Measurements from ENCODE around the gene FMN2. TPM values are rescaled to one million over a fixed set of nuclear protein-coding genes. Genes with fewer than 3 reads are reported as not detected.

The FMN2 gene
- total and polyA plus RNA-seq, 9 donors: 0.60 to 10.1 (median 2.5) TPM

GRCh38 chr1:240343045-240343444 lies 251.4 kb downstream of the FMN2 start:
- H3K27me3 ChIP-seq: no peaks in the 10 kb centered on the region
- 51 to 71% (median 63%) methylated on average over 2 of the region's 2 CpGs for WGBS, 3 donors
- TF ChIP-seq CTCF (IDR thresholded peaks at IDR 0.05) (no peak), POLR2A (IDR thresholded peaks at IDR 0.05) (no peak), EP300 (IDR thresholded peaks at IDR 0.05) (no peak)
- intact Hi-C loops (cut with DNase I): loop anchor here in 1 of 4 donors (10.0 kb wide), 1 partner anchor 272 kb away; the partner anchor contains the start of gene GREM2
- H3K4me1 ChIP-seq (ENCODE audit: insufficient read depth): no peaks in the 10 kb centered on the region
- no peaks in the 10 kb centered on the region for H3K36me3 ChIP-seq
- no peak overlapping the region for H3K4me3 ChIP-seq
- no peak overlapping the region for H3K27ac ChIP-seq
- no peak for DNase-seq
- H3K9me3 ChIP-seq: no peaks in the 10 kb centered on the region

GRCh38 chr1:240343966-240344365 lies 252.3 kb downstream of the FMN2 start:
- TF ChIP-seq POLR2A (IDR thresholded peaks at IDR 0.05) (no peak), EP300 (IDR thresholded peaks at IDR 0.05) (no peak), CTCF (IDR thresholded peaks at IDR 0.05) (no peak)
- no peaks in the 10 kb centered on the region for H3K27me3 ChIP-seq
- intact Hi-C loops (cut with DNase I): loop anchor here in 1 of 4 donors (10.0 kb wide), 1 partner anchor 271 kb away; the partner anchor contains the start of gene GREM2
- H3K4me3 ChIP-seq: no peak overlapping the region
- H3K27ac ChIP-seq: no peak overlapping the region
- DNase-seq: no peak
- H3K9me3 ChIP-seq: no peaks in the 10 kb centered on the region
- no peaks in the 10 kb centered on the region for H3K36me3 ChIP-seq
- no peaks in the 10 kb centered on the region for H3K4me1 ChIP-seq (ENCODE audit: insufficient read depth)

GRCh38 chr1:240344918-240345317 lies 253.2 kb downstream of the FMN2 start:
- no peaks in the 10 kb centered on the region for H3K9me3 ChIP-seq
- TF ChIP-seq EP300 (IDR thresholded peaks at IDR 0.05) (no peak), POLR2A (IDR thresholded peaks at IDR 0.05) (no peak), CTCF (IDR thresholded peaks at IDR 0.05) (no peak)
- H3K27ac ChIP-seq: no peak overlapping the region
- intact Hi-C loops (cut with DNase I): loop anchor here in 1 of 4 donors (10.0 kb wide), 1 partner anchor 270 kb away; the partner anchor contains the start of gene GREM2
- DNase-seq: no peak
- H3K4me3 ChIP-seq: no peak overlapping the region
- no peaks in the 10 kb centered on the region for H3K36me3 ChIP-seq
- H3K4me1 ChIP-seq (ENCODE audit: insufficient read depth): no peaks in the 10 kb centered on the region
- H3K27me3 ChIP-seq: no peaks in the 10 kb centered on the region

- no peak for DNase-seq
- Histone ChIP-seq H3K4me1 (ENCODE audit: insufficient read depth) (no peaks in the 10 kb centered on the region), H3K27me3 (no peaks in the 10 kb centered on the region), H3K4me3 (no peak overlapping the region), H3K36me3 (no peaks in the 10 kb centered on the region), H3K9me3 (no peaks in the 10 kb centered on the region), H3K27ac (no peak overlapping the region)
- TF ChIP-seq CTCF (IDR thresholded peaks at IDR 0.05) (no peak), EP300 (IDR thresholded peaks at IDR 0.05) (no peak), POLR2A (IDR thresholded peaks at IDR 0.05) (no peak)
- intact Hi-C loops (cut with DNase I): loop anchor here in 1 of 4 donors (10.0 kb wide), 1 partner anchor 265 kb away; the partner anchor contains the start of gene GREM2
- 27 to 41% (median 40%) methylated on average over 2 of the region's 2 CpGs for WGBS, 3 donors
Measured at GRCh38 chr1:240349695-240350094, 258.0 kb downstream of the FMN2 start.
